ENCODE data around the gene DERL2.

DERL2 gene

GRCh38 chr17:5522476-5522875, 36.5 kb upstream of the DERL2 start:
- Histone ChIP-seq H3K4me2 (ENCODE audit: low read length) (no peak overlapping the region), H3K9me3 (ENCODE audit: low read length) (no peaks in the 10 kb centered on the region), H3K36me3 (ENCODE audit: insufficient read depth, low read length) (peaks cover 12% of the 10 kb centered on the region), H3K27ac (ENCODE audit: low read depth, low read length, poor library complexity, severe bottlenecking) (no peak overlapping the region), H2AFZ (ENCODE audit: low read length) (no peak overlapping the region), H3K4me3 (ENCODE audit: low read depth, low read length, poor library complexity, severe bottlenecking) (no peak overlapping the region), H3F3A (ENCODE audit: insufficient read depth, low read length) (no peaks in the 10 kb centered on the region), H3K9me2 (ENCODE audit: low read depth, low read length) (no peaks in the 10 kb centered on the region), H3K4me1 (ENCODE audit: insufficient read depth, low read length, severe bottlenecking) (no peaks in the 10 kb centered on the region), H3K79me2 (ENCODE audit: insufficient read depth, low read length) (no peaks in the 10 kb centered on the region), H3K9ac (ENCODE audit: low read length) (no peak overlapping the region), H3K27me3 (ENCODE audit: insufficient read depth, low read length) (no peaks in the 10 kb centered on the region), H4K20me1 (ENCODE audit: insufficient read depth, low read length) (no peaks in the 10 kb centered on the region)
- TF ChIP-seq EZH2 (IDR thresholded peaks at IDR 0.05; ENCODE audit: borderline replicate concordance, low read length) (no peak), CTCF (IDR thresholded peaks at IDR 0.05; ENCODE audit: low read length) (peak; percentile 9; the same call in 1 of the 2 replicates)

GRCh38 chr17:5516060-5516792, 30.2 kb upstream of the DERL2 start:
- Histone ChIP-seq H3K79me2 (ENCODE audit: insufficient read depth, low read length) (no peaks in the 10 kb centered on the region), H4K20me1 (ENCODE audit: insufficient read depth, low read length) (no peaks in the 10 kb centered on the region), H3K36me3 (ENCODE audit: insufficient read depth, low read length) (peaks cover 19% of the 10 kb centered on the region), H3K9me3 (ENCODE audit: low read length) (no peaks in the 10 kb centered on the region), H3K27me3 (ENCODE audit: insufficient read depth, low read length) (no peaks in the 10 kb centered on the region), H3F3A (ENCODE audit: insufficient read depth, low read length) (no peaks in the 10 kb centered on the region), H3K9me2 (ENCODE audit: low read depth, low read length) (no peaks in the 10 kb centered on the region), H3K9ac (ENCODE audit: low read length) (no peak overlapping the region; the same call in 1 of the 2 replicates), H2AFZ (ENCODE audit: low read length) (no peak overlapping the region), H3K4me2 (ENCODE audit: low read length) (no peak overlapping the region; the same call in 1 of the 2 replicates), H3K27ac (ENCODE audit: low read depth, low read length, poor library complexity, severe bottlenecking) (peak overlapping the region; percentile 46), H3K4me1 (ENCODE audit: insufficient read depth, low read length, severe bottlenecking) (peaks cover 6% of the 10 kb centered on the region), H3K4me3 (ENCODE audit: low read depth, low read length, poor library complexity, severe bottlenecking) (no peak overlapping the region)
- TF ChIP-seq EZH2 (IDR thresholded peaks at IDR 0.05; ENCODE audit: borderline replicate concordance, low read length): no peak
- TF ChIP-seq CTCF (IDR thresholded peaks at IDR 0.05; ENCODE audit: low read length): no peak

GRCh38 chr17:5514976-5515375, 29.0 kb upstream of the DERL2 start:
- no peaks in the 10 kb centered on the region for H3F3A ChIP-seq (ENCODE audit: insufficient read depth, low read length)
- H3K9me3 ChIP-seq (ENCODE audit: low read length): no peaks in the 10 kb centered on the region
- TF ChIP-seq CTCF (IDR thresholded peaks at IDR 0.05; ENCODE audit: low read length): no peak
- TF ChIP-seq EZH2 (IDR thresholded peaks at IDR 0.05; ENCODE audit: borderline replicate concordance, low read length): no peak
- H3K4me2 ChIP-seq (ENCODE audit: low read length): no peak overlapping the region
- H3K27me3 ChIP-seq (ENCODE audit: insufficient read depth, low read length): no peaks in the 10 kb centered on the region
- no peaks in the 10 kb centered on the region for H3K79me2 ChIP-seq (ENCODE audit: insufficient read depth, low read length)
- no peak overlapping the region for H3K27ac ChIP-seq (ENCODE audit: low read depth, low read length, poor library complexity, severe bottlenecking)
- no peaks in the 10 kb centered on the region for H3K9me2 ChIP-seq (ENCODE audit: low read depth, low read length)
- no peak overlapping the region for H3K4me3 ChIP-seq (ENCODE audit: low read depth, low read length, poor library complexity, severe bottlenecking)
- peaks cover 6% of the 10 kb centered on the region for H3K4me1 ChIP-seq (ENCODE audit: insufficient read depth, low read length, severe bottlenecking)
- H2AFZ ChIP-seq (ENCODE audit: low read length): no peak overlapping the region
- H4K20me1 ChIP-seq (ENCODE audit: insufficient read depth, low read length): no peaks in the 10 kb centered on the region
- peaks cover 15% of the 10 kb centered on the region for H3K36me3 ChIP-seq (ENCODE audit: insufficient read depth, low read length)
- no peak overlapping the region for H3K9ac ChIP-seq (ENCODE audit: low read length)

All from OCI-LY1 (cell line).